Upper lobe of right lung (tissue), 1 donor: ENCODE results near the gene ZBTB43. TPM values are rescaled to one million over a fixed set of nuclear protein-coding genes. Genes with fewer than 3 reads are reported as not detected.

Source experiments
- ATAC-seq: fragments of 200-7000 bp; cut with Tn5 transposase; one replicate; pipeline ENCODE4 v1.9.1; 2020; ENCODE audit warnings: mild to moderate bottlenecking, moderate library complexity
- DNase-seq: peaks from one replicate; pipeline ENCODE4 v3.0.0-alpha.2; 2020
- H3K27ac ChIP-seq: fragments of 200-600 bp; one replicate; pipeline ENCODE4 v1.8.0; 2022
- H3K27me3 ChIP-seq: fragments of 200-600 bp; one replicate; pipeline ENCODE4 v1.8.0; 2022; ENCODE audit warnings: mild to moderate bottlenecking
- H3K36me3 ChIP-seq: fragments of 200-600 bp; one replicate; pipeline ENCODE4 v1.8.0; 2022
- H3K4me1 ChIP-seq: fragments of 200-600 bp; one replicate; pipeline ENCODE4 v1.8.0; 2022
- H3K4me3 ChIP-seq: fragments of 200-600 bp; one replicate; pipeline ENCODE4 v1.8.0; 2022; ENCODE audit warnings: mild to moderate bottlenecking
- H3K9me3 ChIP-seq: fragments of 200-600 bp; one replicate; pipeline ENCODE4 v1.8.0; 2022
- CTCF ChIP-seq: fragments of 200-600 bp; IDR thresholded peaks from one replicate; pipeline ENCODE4 v1.8.0; 2022; ENCODE audit warnings: antibody characterized with exemption
- intact Hi-C: fragments of 100-400 bp; cut with DNase I; formaldehyde crosslinking; loops from one replicate; pipeline ENCODE4 v1.11.0; 2022
- total RNA-seq: library from RNA; stranded (reverse); fragmentation: NEBNext Ultra II Directional; extraction: Animal tissue kit (Norgen Biotek cat#: 25700); gene quantifications from one replicate; pipeline ENCODE4 v1.2.1, GENCODE V29; 2021
- donor health status: DM: no; HTN: yes; CAD: no; lungs with severe emphysema.

ZBTB43 gene
- total RNA-seq, 1 donor from 2014 or later, result 24.9 TPM

GRCh38 chr9:126875756-126876510 is 71.1 kb downstream of the ZBTB43 start:
- intact Hi-C loops, result no loop called here
- Histone ChIP-seq H3K27ac (no peak overlapping the region), H3K4me1 (no peaks in the 10 kb centered on the region), H3K27me3 (no peaks in the 10 kb centered on the region), H3K9me3 (no peaks in the 10 kb centered on the region), H3K36me3 (peaks cover 31% of the 10 kb centered on the region), H3K4me3 (no peak overlapping the region)
- ATAC-seq (no peak), DNase-seq (no peak)
- no peak for TF ChIP-seq CTCF

- peaks cover 37% of the 10 kb centered on the region for H3K36me3 ChIP-seq
- H3K4me1 ChIP-seq, result no peaks in the 10 kb centered on the region
- H3K27ac ChIP-seq, result no peak overlapping the region
- H3K4me3 ChIP-seq, result no peak overlapping the region
- ATAC-seq, result no peak
- no peak for DNase-seq
- H3K27me3 ChIP-seq, result no peaks in the 10 kb centered on the region
- intact Hi-C loops, result no loop called here
- H3K9me3 ChIP-seq, result no peaks in the 10 kb centered on the region
- no peak for TF ChIP-seq CTCF
Observed at GRCh38 chr9:126876531-126876930, 71.7 kb downstream of the ZBTB43 start.

GRCh38 chr9:126877418-126877817 is 72.6 kb downstream of the ZBTB43 start:
- no peaks in the 10 kb centered on the region for H3K27me3 ChIP-seq
- H3K9me3 ChIP-seq, result no peaks in the 10 kb centered on the region
- TF ChIP-seq CTCF, result no peak
- no peak overlapping the region for H3K4me3 ChIP-seq
- no peaks in the 10 kb centered on the region for H3K4me1 ChIP-seq
- intact Hi-C loops, result no loop called here
- H3K36me3 ChIP-seq, result peaks cover 46% of the 10 kb centered on the region
- ATAC-seq (no peak), DNase-seq (peak; percentile 35)
- H3K27ac ChIP-seq, result no peak overlapping the region

GRCh38 chr9:126879288-126879687 is 74.4 kb downstream of the ZBTB43 start:
- peaks cover 56% of the 10 kb centered on the region for H3K36me3 ChIP-seq
- TF ChIP-seq CTCF, result no peak
- H3K27me3 ChIP-seq, result no peaks in the 10 kb centered on the region
- DNase-seq (no peak), ATAC-seq (no peak)
- no peak overlapping the region for H3K4me3 ChIP-seq
- no peak overlapping the region for H3K27ac ChIP-seq
- no peaks in the 10 kb centered on the region for H3K9me3 ChIP-seq
- intact Hi-C loops, result no loop called here
- no peaks in the 10 kb centered on the region for H3K4me1 ChIP-seq

- H3K9me3 ChIP-seq, result no peaks in the 10 kb centered on the region
- no peak for TF ChIP-seq CTCF
- no peaks in the 10 kb centered on the region for H3K4me1 ChIP-seq
- no peak overlapping the region for H3K4me3 ChIP-seq
- intact Hi-C loops, result no loop called here
- DNase-seq, result peak; percentile 37
- H3K27me3 ChIP-seq, result no peaks in the 10 kb centered on the region
- H3K27ac ChIP-seq, result no peak overlapping the region
- peaks cover 56% of the 10 kb centered on the region for H3K36me3 ChIP-seq
- no peak for ATAC-seq
Observed at GRCh38 chr9:126880226-126880946, 75.5 kb downstream of the ZBTB43 start.
